Loucy (cell line): ENCODE results near the gene DAGLA.

Experiments used
- CTCF ChIP-seq: fragments of 200-600 bp; sonication (generic); conservative IDR thresholded peaks from 2 replicates; pipeline ENCODE4 v1.5.1; 2014; ENCODE audit warnings: mild to moderate bottlenecking, antibody characterized with exemption, low read length
- EZH2phosphoT487 ChIP-seq: fragments of 200-600 bp; IDR thresholded peaks from 2 replicates; pipeline ENCODE4 v1.6.1; 2018; ENCODE audit warnings: antibody characterized with exemption, mild to moderate bottlenecking, moderate library complexity, borderline replicate concordance

- TF ChIP-seq CTCF (no peak), EZH2phosphoT487 (no peak)
Observed at GRCh38 chr11:61697764-61698163, 17.6 kb downstream of the DAGLA start.
